ENCODE measurements around the gene KAZN.
"Not testable (repeated sequence)": the region's sequence is repeated elsewhere in the genome, so short reads cannot be mapped to it uniquely, and the experiment has no call there.

Gene KAZN

DNA sequence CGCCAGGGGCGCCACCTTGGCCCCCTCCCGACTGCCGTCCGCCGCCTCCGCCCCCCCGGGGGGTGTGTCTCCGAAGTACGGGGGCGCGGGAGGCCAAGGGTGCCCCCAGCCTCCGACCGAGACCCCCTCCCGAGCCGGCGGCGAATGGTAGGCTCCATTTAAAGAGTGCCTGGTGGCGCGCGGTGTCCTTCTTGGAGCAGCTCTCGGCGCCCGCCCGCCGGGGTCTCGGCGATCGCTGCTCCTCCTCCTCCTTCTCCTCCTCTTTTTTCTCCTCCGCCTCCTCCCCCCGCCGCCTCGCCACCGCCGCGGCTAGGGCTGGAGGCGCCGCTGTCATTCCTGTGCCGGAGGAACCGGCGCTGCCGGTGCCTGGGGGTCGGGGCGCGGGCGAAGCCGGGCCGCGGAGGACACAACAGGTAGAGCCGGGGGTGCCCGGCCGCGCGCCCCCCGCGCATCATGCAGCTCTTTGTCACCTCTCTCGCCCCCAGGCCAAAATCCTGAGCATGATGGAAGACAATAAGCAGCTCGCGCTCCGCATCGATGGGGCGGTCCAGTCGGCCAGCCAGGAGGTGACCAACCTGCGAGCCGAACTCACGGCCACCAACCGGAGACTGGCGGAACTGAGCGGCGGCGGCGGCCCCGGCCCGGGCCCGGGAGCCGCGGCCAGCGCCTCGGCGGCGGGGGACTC lies at the start of gene KAZN:
Gene KAZN (plus strand): TSS at position 188 of the 685 bp plus-strand sequence.
- DNase-seq: no peak

- DNase-seq: no peak
These were observed 48.4 kb upstream of the KAZN start for GRCh38 chr1:14549897-14550620.

GRCh38 chr1:14551386-14551785 lies 47.1 kb upstream of the KAZN start:
- DNase-seq: no peak

DNA sequence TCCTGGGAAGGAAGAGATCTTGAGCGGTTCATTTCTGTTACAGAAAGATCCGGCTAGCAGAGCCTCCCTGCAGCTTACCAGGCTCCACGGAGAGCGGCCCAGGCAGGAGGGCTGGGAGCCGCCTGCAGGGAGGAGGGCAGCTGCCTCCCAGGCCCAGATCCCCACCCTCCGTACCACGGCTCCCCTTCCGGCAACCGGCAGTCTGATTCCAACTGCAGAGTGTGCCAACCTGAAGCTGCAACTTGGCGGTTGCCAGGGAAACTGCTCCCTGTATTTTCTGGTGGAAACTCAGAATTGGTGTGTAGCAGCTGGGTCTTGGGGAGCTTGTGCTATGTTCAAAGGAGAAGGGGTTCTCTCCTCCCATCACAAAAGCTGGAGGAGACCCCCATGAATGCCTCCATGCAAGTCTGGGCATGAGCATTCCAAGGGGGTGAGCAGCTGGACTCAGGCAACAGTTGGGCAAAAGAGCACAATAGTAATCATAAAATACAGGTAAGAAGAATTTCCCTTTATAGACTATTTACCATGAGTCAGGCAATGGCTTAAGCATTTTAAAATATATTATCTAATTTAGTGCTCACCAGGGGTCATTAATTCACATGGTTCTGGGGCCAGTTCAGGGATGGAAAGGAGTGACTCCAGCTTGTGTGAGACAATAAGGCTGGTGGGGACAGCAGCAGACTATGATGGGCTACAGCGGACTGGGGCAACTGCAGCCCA lies 46.1 kb upstream of the KAZN start:
- no peak for DNase-seq

GRCh38 chr1:14553711-14554110 lies 44.8 kb upstream of the KAZN start:
- DNase-seq: no peak

GRCh38 chr1:14555091-14555490 lies 43.4 kb upstream of the KAZN start:
- no peak for DNase-seq

DNA sequence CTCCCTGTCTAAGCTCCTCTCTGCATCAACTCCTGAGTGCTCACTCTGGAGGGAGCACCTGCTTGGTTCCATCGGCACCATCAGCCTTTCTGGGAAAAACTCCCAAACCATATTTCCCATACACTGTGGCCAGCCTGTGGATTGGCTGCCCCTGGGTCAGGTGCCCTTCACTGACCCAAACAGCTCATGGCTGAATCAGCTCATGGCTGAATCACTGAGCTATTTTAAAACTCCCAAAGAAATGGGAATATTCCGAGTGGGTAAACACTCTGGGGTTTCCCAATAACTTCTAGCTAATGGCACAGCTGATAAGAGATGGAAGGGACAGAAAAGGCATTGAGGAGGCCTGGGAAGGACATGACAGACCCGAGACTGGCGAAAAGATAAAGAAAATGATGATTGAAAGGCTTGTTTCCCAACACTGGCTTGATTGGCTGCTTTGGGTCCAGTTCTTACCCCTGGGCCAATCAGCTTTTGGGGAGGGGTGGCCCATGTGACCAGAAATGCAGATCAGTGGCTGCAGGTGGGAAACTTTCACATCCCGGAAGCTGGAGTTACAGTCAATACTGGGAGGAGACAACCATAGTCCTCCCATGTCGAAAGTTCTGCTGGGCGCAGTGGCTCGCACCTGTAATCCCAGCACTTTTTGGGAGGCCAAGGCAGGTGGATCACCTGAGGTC lies 37.3 kb upstream of the KAZN start:
- DNase-seq: no peak

DNA sequence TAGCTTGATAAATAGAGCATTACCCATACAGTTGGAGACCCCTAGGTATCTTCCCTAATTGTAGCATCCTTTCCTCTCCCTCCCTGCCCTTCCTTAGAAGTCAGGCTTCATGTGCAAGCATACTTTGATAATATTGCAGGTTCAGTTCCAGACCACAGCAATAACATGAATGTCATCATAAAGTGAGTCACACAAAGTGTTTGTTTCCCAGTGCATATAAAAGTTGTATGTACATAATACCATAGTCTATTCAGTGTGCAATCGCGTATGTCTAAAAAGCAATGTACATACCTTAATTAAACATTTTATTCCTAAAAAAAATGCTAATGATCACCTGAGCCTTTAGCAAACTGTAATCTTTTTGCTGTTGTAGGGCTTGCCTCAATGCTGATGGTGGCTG lies 33.4 kb upstream of the KAZN start:
- DNase-seq: no peak

GRCh38 chr1:14567056-14567455 lies 31.4 kb upstream of the KAZN start:
- DNase-seq: no peak

- no peak for DNase-seq
These were observed 30.6 kb upstream of the KAZN start for GRCh38 chr1:14567903-14568302.

DNA sequence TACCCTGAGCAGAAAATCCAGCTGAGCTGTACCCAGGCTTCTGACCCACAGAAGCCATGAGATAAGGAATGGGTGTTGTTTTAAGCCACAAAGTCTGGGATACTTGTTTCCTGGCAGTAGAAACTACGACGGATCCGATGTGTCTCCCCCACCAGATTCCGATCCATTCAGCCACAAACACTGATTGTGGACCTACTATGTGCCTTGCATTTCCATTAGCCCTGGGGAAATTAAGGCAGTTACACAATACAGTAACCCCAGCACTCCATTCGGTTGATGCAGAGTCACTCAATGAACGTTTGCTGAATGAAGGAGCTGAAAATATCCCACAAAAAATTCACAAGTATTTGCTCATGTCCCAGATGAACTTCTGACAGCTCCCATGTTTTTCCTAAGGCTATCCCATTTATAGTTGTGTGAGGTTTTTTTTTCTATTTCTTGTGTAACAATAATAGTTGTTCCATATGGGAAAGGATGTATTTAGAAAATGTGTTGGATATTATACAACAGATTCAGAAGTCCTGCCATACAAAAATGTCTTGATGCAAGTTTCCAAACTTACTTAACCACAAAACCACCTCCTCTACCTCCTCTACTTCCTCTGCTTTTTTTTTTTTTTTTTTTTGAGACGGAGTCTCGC lies 29.6 kb upstream of the KAZN start:
- no peak for DNase-seq

DNA sequence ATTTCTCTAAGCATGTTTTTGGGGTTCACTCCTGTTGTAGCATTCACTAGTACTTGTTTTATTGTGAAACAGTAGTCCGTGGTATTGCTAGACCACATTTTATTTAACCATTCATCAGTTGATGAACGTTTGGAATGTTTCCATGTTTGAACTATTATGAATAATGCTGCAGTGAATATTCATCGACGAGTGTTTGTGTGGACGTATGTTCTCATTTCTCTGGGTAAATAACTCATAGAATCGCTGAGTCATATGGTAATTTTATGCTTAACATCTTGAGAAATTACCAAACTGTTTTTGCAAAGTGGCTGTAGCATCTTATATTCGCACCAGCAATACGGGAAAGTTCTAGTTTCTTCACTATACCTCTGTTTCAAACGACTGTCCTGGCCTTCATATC lies 28.0 kb upstream of the KAZN start:
- no peak for DNase-seq

DNA sequence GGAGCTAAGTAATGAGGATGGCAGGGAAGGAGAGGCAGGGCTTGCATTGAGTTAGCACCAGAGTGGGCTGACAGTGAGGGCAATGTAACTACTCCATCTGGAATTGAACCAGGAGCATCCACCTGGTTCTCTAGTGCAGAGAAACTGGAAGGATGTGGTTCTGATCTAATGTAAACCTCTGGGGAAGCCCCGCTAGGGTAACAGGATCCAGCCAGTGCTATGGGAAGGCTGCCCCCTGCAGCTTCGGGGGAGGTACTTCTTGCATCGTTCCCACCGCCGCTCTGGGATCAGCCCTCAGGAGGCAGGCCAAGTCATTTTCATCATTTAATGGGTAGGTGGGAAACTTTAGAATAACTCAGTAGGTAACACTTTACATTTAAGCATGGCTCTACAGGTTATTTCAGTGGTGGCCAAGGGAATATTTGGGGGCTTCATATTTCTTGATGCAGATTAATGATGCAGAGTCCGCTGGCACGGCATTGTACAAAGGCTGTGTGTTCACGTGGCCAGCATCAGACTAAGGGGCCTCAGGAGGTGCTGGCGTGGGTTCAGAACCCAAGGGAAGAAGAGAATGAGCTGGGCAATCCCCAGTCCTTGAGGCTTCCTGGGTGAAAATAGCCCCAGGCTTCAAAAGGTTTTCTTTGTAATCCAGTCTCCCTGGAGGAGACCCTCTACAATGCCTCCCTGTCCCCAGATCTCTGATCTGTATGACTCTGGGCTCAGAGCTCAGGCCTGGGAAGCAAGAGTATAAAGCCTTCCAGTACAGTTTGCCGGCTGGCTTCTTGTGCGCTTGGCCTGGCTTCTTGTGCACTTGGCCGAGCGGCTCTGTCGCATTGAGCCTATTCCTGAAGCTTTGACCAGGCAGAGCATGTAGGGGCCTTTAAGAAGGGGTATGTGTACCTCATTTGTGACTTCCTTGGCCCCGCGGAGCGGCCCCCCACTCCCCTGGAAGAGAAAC lies 26.4 kb upstream of the KAZN start:
- DNase-seq: no peak

DNA sequence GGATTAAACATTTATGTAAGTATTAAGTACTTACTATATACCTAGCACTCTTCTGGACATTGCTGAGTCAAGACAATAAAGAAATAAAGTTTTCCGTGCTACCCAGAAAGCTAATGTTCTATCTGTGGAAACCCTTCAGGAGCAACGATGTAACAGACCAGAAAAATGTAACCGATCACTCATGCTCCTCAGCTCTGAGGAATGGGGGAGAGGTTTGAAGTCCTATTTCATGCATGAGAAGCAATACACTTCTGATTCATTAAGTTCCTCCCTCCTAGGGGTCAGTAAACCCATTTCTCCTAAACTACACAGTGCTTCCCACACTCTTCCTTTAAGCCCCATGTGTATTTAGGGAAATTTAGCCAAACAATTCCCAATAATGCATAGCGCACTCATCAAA lies 25.6 kb upstream of the KAZN start:
- DNase-seq: no peak

GRCh38 chr1:14576155-14576554 lies 22.3 kb upstream of the KAZN start:
- DNase-seq: no peak

DNA sequence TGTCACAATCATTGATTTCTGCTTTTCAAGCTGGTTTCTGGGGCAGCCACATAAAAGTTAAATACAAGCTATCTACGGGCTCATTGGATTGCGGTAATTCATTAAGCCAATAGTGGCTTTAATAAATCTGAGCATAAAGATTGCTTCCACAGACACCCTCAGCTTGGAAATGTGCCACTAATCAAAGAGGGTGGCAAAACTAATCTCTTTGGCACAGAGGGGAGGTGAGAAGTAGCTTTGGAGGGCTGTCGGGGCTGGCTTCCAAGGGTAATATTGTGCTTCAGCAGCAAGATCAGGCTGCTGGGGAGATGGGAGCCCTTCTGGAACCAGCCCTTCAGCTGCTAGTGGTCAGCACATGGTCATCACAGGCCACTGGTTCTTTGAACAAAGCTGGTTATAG lies 21.2 kb upstream of the KAZN start:
- DNase-seq: no peak

- DNase-seq: no peak
These were observed 20.3 kb upstream of the KAZN start for GRCh38 chr1:14578156-14578555.

- DNase-seq: not testable (repeated sequence)
These were observed 18.2 kb upstream of the KAZN start for GRCh38 chr1:14580295-14580694.

GRCh38 chr1:14580986-14581385 lies 17.5 kb upstream of the KAZN start:
- no peak for DNase-seq

GRCh38 chr1:14583788-14584187 lies 14.7 kb upstream of the KAZN start:
- no peak for DNase-seq

- no peak for DNase-seq
These were observed 12.8 kb upstream of the KAZN start for GRCh38 chr1:14585728-14586127.
